Aortic smooth muscle cell (primary cell): ENCODE data around the gene IRF7. TPM values are rescaled to one million over a fixed set of nuclear protein-coding genes. Genes with fewer than 3 reads are reported as not detected.

Experiments used
- total RNA-seq: library from RNA; depleted of rRNA; stranded (reverse); fragments of >200 nt; gene quantifications from 2 replicates; pipeline ENCODE4 v1.2.3, GENCODE V29; 2014

The IRF7 gene
- 8.6 and 9.8 TPM in 2 replicates for total RNA-seq

GRCh38 chr11:615504-616319, at the start of gene IRF7:
TSS of gene IRF7 (minus strand) at chr11:615950. CDS start at chr11:615364, 586 bp downstream.

GRCh38 chr11:636511-637332, 21.0 kb upstream of the IRF7 start, which contains the start of gene DRD4:
TSS of gene DRD4 (plus strand) at chr11:637269. CDS start at chr11:637305, 36 bp downstream.

GRCh38 chr11:626475-627307, 10.9 kb upstream of the IRF7 start, which contains the start of gene SCT:
TSS of gene SCT (minus strand) at chr11:627181. CDS start at chr11:627143, 38 bp downstream.

GRCh38 chr11:624705-625635, 9.2 kb upstream of the IRF7 start, which contains the start of gene CDHR5:
TSS of gene CDHR5 (minus strand) at chr11:624955. CDS start at chr11:624902, 53 bp downstream.

GRCh38 chr11:575996-576768, 39.6 kb downstream of the IRF7 start, which contains the start of gene PHRF1:
TSS of gene PHRF1 (plus strand) at chr11:576470. CDS start at chr11:581513, 5,043 bp downstream.

Other genes starting within 250 kb of the IRF7 start
- gene B4GALNT4, start 246.5 kb downstream of the IRF7 start, total RNA-seq, result under 0.01 and 0.06 TPM in 2 replicates
- gene PKP3, start 221.7 kb downstream of the IRF7 start, total RNA-seq, result 0.81 and 1.3 TPM in 2 replicates
- gene SIGIRR, start 201.0 kb downstream of the IRF7 start, total RNA-seq, result 17.8 and 19.3 TPM in 2 replicates
- not detected in 2 replicates for gene ANO9, start 173.9 kb downstream of the IRF7 start, total RNA-seq
- gene PTDSS2, start 165.7 kb downstream of the IRF7 start, total RNA-seq, result 25.6 and 32.0 TPM in 2 replicates
- 420 and 478 TPM in 2 replicates for gene RNH1, start 108.7 kb downstream of the IRF7 start, total RNA-seq
- 77.6 and 105 TPM in 2 replicates for gene HRAS, start 80.4 kb downstream of the IRF7 start, total RNA-seq
- gene LRRC56, start 78.4 kb downstream of the IRF7 start, total RNA-seq, result 0.25 and 0.53 TPM in 2 replicates
- gene LMNTD2, start 55.2 kb downstream of the IRF7 start, total RNA-seq, result 0.13 and 0.19 TPM in 2 replicates
- 1.2 and 1.7 TPM in 2 replicates for gene RASSF7, start 55.0 kb downstream of the IRF7 start, total RNA-seq
- 21.7 and 27.9 TPM in 2 replicates for gene PHRF1, start 39.5 kb downstream of the IRF7 start, total RNA-seq
- gene CDHR5, start 9.0 kb upstream of the IRF7 start, total RNA-seq, result not detected in 2 replicates
- not detected in 2 replicates for gene SCT, start 11.2 kb upstream of the IRF7 start, total RNA-seq
- gene DRD4, start 21.3 kb upstream of the IRF7 start, total RNA-seq, result 0.06 TPM in 1 of 2 replicates, not detected in the other
- gene DEAF1, start 79.3 kb upstream of the IRF7 start, total RNA-seq, result 31.4 and 31.7 TPM in 2 replicates
- gene TMEM80, start 79.9 kb upstream of the IRF7 start, total RNA-seq, result 6.8 and 7.9 TPM in 2 replicates
- gene EPS8L2, start 90.3 kb upstream of the IRF7 start, total RNA-seq, result 29.9 and 31.0 TPM in 2 replicates
- gene TALDO1, start 131.5 kb upstream of the IRF7 start, total RNA-seq, result 163 and 213 TPM in 2 replicates
- gene GATD1, start 161.5 kb upstream of the IRF7 start, total RNA-seq, result 21.5 and 22.3 TPM in 2 replicates
- gene CEND1, start 174.1 kb upstream of the IRF7 start, total RNA-seq, result 0.66 and 0.75 TPM in 2 replicates
- gene SLC25A22, start 182.3 kb upstream of the IRF7 start, total RNA-seq, result 7.1 and 10.7 TPM in 2 replicates
- gene PIDD1, start 189.3 kb upstream of the IRF7 start, total RNA-seq, result 3.3 and 4.4 TPM in 2 replicates
- 310 and 345 TPM in 2 replicates for gene RPLP2, start 194.0 kb upstream of the IRF7 start, total RNA-seq
- gene PNPLA2, start 203.0 kb upstream of the IRF7 start, total RNA-seq, result 35.0 and 35.6 TPM in 2 replicates
- gene CRACR2B, start 212.0 kb upstream of the IRF7 start, total RNA-seq, result 4.6 and 4.9 TPM in 2 replicates
- gene CD151, start 217.0 kb upstream of the IRF7 start, total RNA-seq, result 687 and 834 TPM in 2 replicates
- 431 and 461 TPM in 2 replicates for gene POLR2L, start 226.6 kb upstream of the IRF7 start, total RNA-seq
- 185 and 221 TPM in 2 replicates for gene TSPAN4, start 226.9 kb upstream of the IRF7 start, total RNA-seq